Left ventricle myocardium inferior (tissue), 1 donor: ENCODE measurements around the gene LYRM2. TPM values are rescaled to one million over a fixed set of nuclear protein-coding genes. Genes with fewer than 3 reads are reported as not detected.

ENCODE experiments used
- DNase-seq: peaks from one replicate; pipeline ENCODE4 v3.0.0-alpha.2; 2020
- H3K27ac ChIP-seq: fragments of 200-600 bp; replicated peaks from 2 replicates; pipeline ENCODE4 v1.8.0; 2021
- H3K27me3 ChIP-seq: fragments of 200-600 bp; 2 replicates; pipeline ENCODE4 v1.8.0; 2021; ENCODE audit warnings: low read depth
- H3K36me3 ChIP-seq: fragments of 200-600 bp; 2 replicates; pipeline ENCODE4 v1.8.0; 2021
- H3K4me1 ChIP-seq: fragments of 200-600 bp; 2 replicates; pipeline ENCODE4 v1.8.0; 2021
- H3K4me3 ChIP-seq: fragments of 200-600 bp; 2 replicates; pipeline ENCODE4 v1.8.0; 2021; ENCODE audit warnings: mild to moderate bottlenecking, moderate library complexity
- H3K9me3 ChIP-seq: fragments of 200-600 bp; replicated peaks from 2 replicates; pipeline ENCODE4 v1.8.0; 2021
- CTCF ChIP-seq: fragments of 200-600 bp; IDR thresholded peaks from 2 replicates; pipeline ENCODE4 v1.8.0; 2021; ENCODE audit warnings: antibody characterized with exemption, mild to moderate bottlenecking, borderline replicate concordance
- intact Hi-C: fragments of 100-400 bp; cut with micrococcal nuclease; formaldehyde crosslinking; loops from one replicate; pipeline ENCODE4 v1.11.0; 2022
- total RNA-seq: library from RNA; stranded (reverse); fragmentation: NEBNext Ultra II Directional; extraction: Animal tissue kit (Norgen Biotek cat#: 25700); gene quantifications from one replicate; pipeline ENCODE4 v1.2.1, GENCODE V29; 2021
- donor health status: DM: no; HTN: yes; CAD: no; lungs with severe emphysema.

The LYRM2 gene
- total RNA-seq, 1 donor from 2014 or later = 41.3 TPM

GRCh38 chr6:89613790-89614189 lies 24.8 kb downstream of the LYRM2 start:
- Histone ChIP-seq H3K9me3 (no peaks in the 10 kb centered on the region), H3K27ac (no peak overlapping the region), H3K4me3 (no peak overlapping the region), H3K36me3 (peaks cover 5% of the 10 kb centered on the region), H3K27me3 (no peaks in the 10 kb centered on the region), H3K4me1 (peaks cover 3% of the 10 kb centered on the region)
- intact Hi-C loops = loop anchor here (5.0 kb wide), 1 partner anchor 181 kb away; the partner anchor contains the start of gene ANKRD6
- peak; percentile 22 for DNase-seq
- no peak for TF ChIP-seq CTCF

GRCh38 chr6:89612121-89612520 lies 26.4 kb downstream of the LYRM2 start:
- Histone ChIP-seq H3K9me3 (no peaks in the 10 kb centered on the region), H3K27me3 (no peaks in the 10 kb centered on the region), H3K27ac (no peak overlapping the region), H3K4me1 (peaks cover 3% of the 10 kb centered on the region), H3K36me3 (peaks cover 5% of the 10 kb centered on the region), H3K4me3 (no peak overlapping the region)
- no peak for DNase-seq
- no peak for TF ChIP-seq CTCF
- intact Hi-C loops = loop anchor here (5.0 kb wide), 1 partner anchor 180 kb away; the partner anchor contains the start of gene ANKRD6

- Histone ChIP-seq H3K27ac (no peak overlapping the region), H3K27me3 (no peaks in the 10 kb centered on the region), H3K4me1 (peaks cover 3% of the 10 kb centered on the region), H3K4me3 (no peak overlapping the region), H3K9me3 (no peaks in the 10 kb centered on the region), H3K36me3 (peaks cover 2% of the 10 kb centered on the region)
- DNase-seq = no peak
- no peak for TF ChIP-seq CTCF
- intact Hi-C loops = loop anchor here (5.0 kb wide), 1 partner anchor 179 kb away; the partner anchor contains the start of gene ANKRD6
Measured at GRCh38 chr6:89611666-89612065, 26.9 kb downstream of the LYRM2 start.

- Histone ChIP-seq H3K4me3 (no peak overlapping the region), H3K27me3 (no peaks in the 10 kb centered on the region), H3K4me1 (peaks cover 3% of the 10 kb centered on the region), H3K36me3 (peaks cover 6% of the 10 kb centered on the region), H3K9me3 (no peaks in the 10 kb centered on the region), H3K27ac (no peak overlapping the region)
- intact Hi-C loops = loop anchor here (5.0 kb wide), 1 partner anchor 178 kb away; the partner anchor contains the start of gene ANKRD6
- TF ChIP-seq CTCF = peak; percentile 88
- peak; percentile 69 for DNase-seq
Measured at GRCh38 chr6:89610149-89610642, 28.4 kb downstream of the LYRM2 start.

- Histone ChIP-seq H3K27me3 (no peaks in the 10 kb centered on the region), H3K4me1 (no peaks in the 10 kb centered on the region), H3K9me3 (no peaks in the 10 kb centered on the region), H3K4me3 (no peak overlapping the region), H3K27ac (no peak overlapping the region), H3K36me3 (peaks cover 12% of the 10 kb centered on the region)
- no peak for TF ChIP-seq CTCF
- intact Hi-C loops = no loop called here
- DNase-seq = no peak
Measured at GRCh38 chr6:89605861-89606260, 32.7 kb downstream of the LYRM2 start.
